ENCODE results near the gene CFAP46. TPM values are rescaled to one million over a fixed set of nuclear protein-coding genes. Genes with fewer than 3 reads are reported as not detected.

The CFAP46 gene
- total RNA-seq, 2 experiments from 2014 or later = not detected

DNA sequence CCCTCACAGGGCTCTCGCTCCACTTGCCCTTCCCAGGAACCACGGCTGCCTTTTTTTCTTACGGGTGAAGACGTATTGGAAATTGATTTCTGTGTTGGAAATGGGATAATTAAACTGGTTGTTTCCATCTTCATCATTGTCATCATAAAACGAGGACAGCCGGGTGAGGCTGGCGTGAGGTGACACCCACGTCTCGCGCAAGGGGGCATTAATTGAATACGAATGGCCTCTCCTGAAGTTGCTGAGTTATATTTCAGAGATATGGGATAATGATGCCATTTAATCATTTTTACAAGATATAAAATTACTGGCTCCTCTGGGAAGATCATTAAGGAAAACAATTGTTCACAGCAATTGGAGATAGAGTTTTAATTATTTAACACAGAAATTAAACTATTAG lies 138.1 kb downstream of the CFAP46 start:
- Mint-ChIP-seq H3K27ac (no peak overlapping the region), H3K27me3 (no peaks in the 10 kb centered on the region), H3K4me1 (ENCODE audit: low read depth) (no peaks in the 10 kb centered on the region), H3K4me3 (no peak overlapping the region), H3K9me3 (no peaks in the 10 kb centered on the region), H3K36me3 (ENCODE audit: low read depth) (no peaks in the 10 kb centered on the region)
- Histone ChIP-seq H3K27me3 (ENCODE audit: control insufficient read depth in 1 of 2, insufficient read depth in 2 of 2, low read length in 2 of 2) (no peaks in the 10 kb centered on the region), H3K36me3 (ENCODE audit: insufficient read depth, low read length) (no peaks in the 10 kb centered on the region), H3K27ac (ENCODE audit: low read depth in 1 of 2, low read length in 2 of 2) (no peak overlapping the region), H3K9me3 (ENCODE audit: control insufficient read depth in 1 of 2, insufficient read depth in 1 of 2, low read length in 2 of 2) (peaks cover 0 to 20% of the 10 kb centered on the region in 2 experiments), H3K4me3 (ENCODE audit: low read length) (no peak overlapping the region), H3K4me1 (ENCODE audit: insufficient read depth, low read length) (no peaks in the 10 kb centered on the region)
- CTCF ChIA-PET = no interaction called here
- POLR2A ChIA-PET = no interaction called here
- intact Hi-C loops (cut with DNase I, micrococcal nuclease) = no loop called here
- TF ChIP-seq, protein P1, sequence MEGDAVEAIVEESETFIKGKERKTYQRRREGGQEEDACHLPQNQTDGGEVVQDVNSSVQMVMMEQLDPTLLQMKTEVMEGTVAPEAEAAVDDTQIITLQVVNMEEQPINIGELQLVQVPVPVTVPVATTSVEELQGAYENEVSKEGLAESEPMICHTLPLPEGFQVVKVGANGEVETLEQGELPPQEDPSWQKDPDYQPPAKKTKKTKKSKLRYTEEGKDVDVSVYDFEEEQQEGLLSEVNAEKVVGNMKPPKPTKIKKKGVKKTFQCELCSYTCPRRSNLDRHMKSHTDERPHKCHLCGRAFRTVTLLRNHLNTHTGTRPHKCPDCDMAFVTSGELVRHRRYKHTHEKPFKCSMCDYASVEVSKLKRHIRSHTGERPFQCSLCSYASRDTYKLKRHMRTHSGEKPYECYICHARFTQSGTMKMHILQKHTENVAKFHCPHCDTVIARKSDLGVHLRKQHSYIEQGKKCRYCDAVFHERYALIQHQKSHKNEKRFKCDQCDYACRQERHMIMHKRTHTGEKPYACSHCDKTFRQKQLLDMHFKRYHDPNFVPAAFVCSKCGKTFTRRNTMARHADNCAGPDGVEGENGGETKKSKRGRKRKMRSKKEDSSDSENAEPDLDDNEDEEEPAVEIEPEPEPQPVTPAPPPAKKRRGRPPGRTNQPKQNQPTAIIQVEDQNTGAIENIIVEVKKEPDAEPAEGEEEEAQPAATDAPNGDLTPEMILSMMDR (IDR thresholded peaks at IDR 0.05) = no peak
- DNase-seq (no peak), ATAC-seq (ENCODE audit: poor library complexity) (no peak)

DNA sequence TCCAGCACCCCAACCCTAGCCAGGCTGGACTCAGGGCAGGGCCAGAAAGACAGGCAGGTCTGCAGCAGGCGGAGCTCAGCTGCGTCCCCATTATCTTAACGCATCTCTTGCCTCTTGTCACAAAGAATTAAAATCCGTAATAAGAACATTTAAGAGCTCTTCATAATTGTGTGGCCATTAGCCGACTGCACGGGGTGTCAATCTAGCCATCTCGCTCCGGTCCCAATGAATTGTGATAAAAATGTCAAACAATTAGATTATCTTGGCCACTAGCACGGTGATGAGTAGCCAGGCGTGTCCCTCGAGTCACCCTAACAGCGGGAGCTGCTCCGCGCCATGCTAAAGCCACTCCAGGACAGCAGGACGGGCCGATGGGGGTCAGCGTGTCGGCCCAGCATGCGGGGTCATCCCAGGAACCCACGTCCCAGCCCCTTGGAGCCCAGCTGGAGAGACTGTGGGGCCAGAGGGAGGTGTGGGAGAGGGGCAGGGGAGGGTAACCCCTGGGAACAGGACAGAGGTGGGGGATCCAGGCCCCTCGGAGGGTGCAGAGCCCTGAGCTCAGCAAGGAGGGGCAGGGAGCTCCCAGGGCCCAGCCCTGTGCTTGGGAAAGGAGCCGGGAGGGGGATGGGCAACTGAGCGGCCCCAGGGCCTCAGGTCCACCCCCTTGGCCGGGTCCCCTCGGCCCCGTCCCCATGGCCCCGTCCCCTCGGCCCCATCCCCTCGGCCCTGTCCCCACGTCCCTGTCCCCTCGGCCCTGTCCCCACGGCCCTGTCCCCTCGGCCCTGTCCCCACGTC lies 138.8 kb downstream of the CFAP46 start:
- no peaks in the 10 kb centered on the region for H3K27me3 Mint-ChIP-seq
- POLR2A ChIA-PET = no interaction called here
- no peak overlapping the region for H3K27ac Mint-ChIP-seq
- no peaks in the 10 kb centered on the region for H3K4me1 ChIP-seq (ENCODE audit: insufficient read depth, low read length)
- TF ChIP-seq, protein P1 (IDR thresholded peaks at IDR 0.05) = no peak
- no peak overlapping the region for H3K4me3 Mint-ChIP-seq
- no peak for ATAC-seq (ENCODE audit: poor library complexity)
- CTCF ChIA-PET = no interaction called here
- intact Hi-C loops (cut with DNase I, micrococcal nuclease) = no loop called here
- no peaks in the 10 kb centered on the region for H3K27me3 ChIP-seq (ENCODE audit: control insufficient read depth in 1 of 2, insufficient read depth in 2 of 2, low read length in 2 of 2)
- H3K4me1 Mint-ChIP-seq (ENCODE audit: low read depth) = no peaks in the 10 kb centered on the region
- H3K36me3 ChIP-seq (ENCODE audit: insufficient read depth, low read length) = no peaks in the 10 kb centered on the region
- H3K9me3 Mint-ChIP-seq = no peaks in the 10 kb centered on the region
- H3K4me3 ChIP-seq (ENCODE audit: low read length) = no peak overlapping the region
- no peak overlapping the region for H3K27ac ChIP-seq (ENCODE audit: low read depth in 1 of 2, low read length in 2 of 2)
- no peaks in the 10 kb centered on the region for H3K36me3 Mint-ChIP-seq (ENCODE audit: low read depth)
- no peak for DNase-seq
- peaks cover 0 to 20% of the 10 kb centered on the region in 2 experiments for H3K9me3 ChIP-seq (ENCODE audit: control insufficient read depth in 1 of 2, insufficient read depth in 1 of 2, low read length in 2 of 2)

DNA sequence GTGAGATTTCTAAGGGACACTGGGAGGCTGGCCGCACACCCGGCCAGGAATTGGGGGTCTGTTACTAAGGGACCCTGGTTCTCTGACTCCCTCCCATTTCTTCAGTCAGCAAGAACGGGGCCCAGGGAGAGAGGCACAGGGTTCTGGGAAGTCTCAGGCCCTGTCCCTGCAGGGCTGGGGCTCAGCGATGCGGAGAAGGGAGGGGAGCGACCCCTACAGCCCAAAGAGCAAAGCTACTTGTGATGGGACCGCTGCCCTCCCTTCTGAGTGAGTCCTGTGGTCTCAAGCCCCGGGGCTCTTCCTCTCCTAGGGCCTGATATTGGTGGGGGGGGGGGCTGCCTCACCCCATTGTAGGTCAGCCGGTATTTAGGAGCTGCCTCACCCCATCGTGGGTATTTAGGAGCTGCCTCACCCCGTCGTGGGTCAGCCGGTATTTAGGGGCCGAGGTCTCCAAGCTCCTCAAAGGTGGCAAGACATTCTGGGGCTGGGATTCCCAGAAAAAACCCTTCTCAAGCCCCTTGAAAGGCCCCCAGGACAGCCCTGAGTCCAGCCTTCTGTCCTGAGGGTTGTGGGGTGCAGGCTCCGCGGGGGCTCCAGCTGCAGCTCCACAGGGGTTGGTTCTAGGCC lies 139.6 kb downstream of the CFAP46 start:
- Histone ChIP-seq H3K4me1 (ENCODE audit: insufficient read depth, low read length) (no peaks in the 10 kb centered on the region), H3K4me3 (ENCODE audit: low read length) (no peak overlapping the region), H3K9me3 (ENCODE audit: control insufficient read depth in 1 of 2, insufficient read depth in 1 of 2, low read length in 2 of 2) (peaks cover 0 to 15% of the 10 kb centered on the region in 2 experiments), H3K27me3 (ENCODE audit: control insufficient read depth in 1 of 2, insufficient read depth in 2 of 2, low read length in 2 of 2) (no peaks in the 10 kb centered on the region), H3K27ac (ENCODE audit: low read depth in 1 of 2, low read length in 2 of 2) (no peak overlapping the region), H3K36me3 (ENCODE audit: insufficient read depth, low read length) (no peaks in the 10 kb centered on the region)
- Mint-ChIP-seq H3K4me3 (no peak overlapping the region), H3K27me3 (no peaks in the 10 kb centered on the region), H3K27ac (no peak overlapping the region), H3K9me3 (no peaks in the 10 kb centered on the region), H3K4me1 (ENCODE audit: low read depth) (no peaks in the 10 kb centered on the region), H3K36me3 (ENCODE audit: low read depth) (no peaks in the 10 kb centered on the region)
- TF ChIP-seq, protein P1 (IDR thresholded peaks at IDR 0.05) = no peak
- ChIA-PET CTCF (no interaction called here), POLR2A (no interaction called here)
- intact Hi-C loops (cut with DNase I, micrococcal nuclease) = no loop called here
- ATAC-seq (ENCODE audit: poor library complexity) (no peak), DNase-seq (no peak)
